ENCODE data around the gene MAP1S. TPM values are rescaled to one million over a fixed set of nuclear protein-coding genes. Genes with fewer than 3 reads are reported as not detected.

MAP1S gene
- total and polyA plus RNA-seq, 2 experiments from 2014 or later: 7.7 to 37.1 TPM

GRCh38 chr19:17737690-17738153 lies 18.4 kb downstream of the MAP1S start:
- no peak overlapping the region for H3K4me3 ChIP-seq
- no peaks in the 10 kb centered on the region for H3K27me3 ChIP-seq
- H3K4me2 ChIP-seq: no peak overlapping the region
- H3K9me2 ChIP-seq (replicated peaks; ENCODE audit: insufficient read depth): no peaks in the 10 kb centered on the region
- H3K36me3 ChIP-seq (replicated peaks; ENCODE audit: insufficient read depth, low read depth): no peaks in the 10 kb centered on the region
- H3K4me1 ChIP-seq (ENCODE audit: insufficient read depth): no peaks in the 10 kb centered on the region
- DNase-seq (ENCODE audit: low spot score): no peak
- H3K27ac ChIP-seq: no peak overlapping the region
- no peaks in the 10 kb centered on the region for H4K20me1 ChIP-seq (ENCODE audit: insufficient read depth, poor library complexity, severe bottlenecking)
- no peaks in the 10 kb centered on the region for H3K9me3 ChIP-seq (ENCODE audit: low read depth)
- H2AFZ ChIP-seq: no peak overlapping the region
- TF ChIP-seq EZH2 (IDR thresholded peaks at IDR 0.05; ENCODE audit: borderline replicate concordance) (no peak), CTCF (IDR thresholded peaks at IDR 0.05; ENCODE audit: poor library complexity) (no peak), EZH2phosphoT487 (IDR thresholded peaks at IDR 0.05; ENCODE audit: low read depth, severe bottlenecking, unreplicated experiment) (no peak)
- 87% methylated on average over 7 of the region's 7 CpGs for WGBS (ENCODE audit: low lambda C conversion rate, missing lambda C conversion rate)
- no peaks in the 10 kb centered on the region for H3K79me2 ChIP-seq

DNA sequence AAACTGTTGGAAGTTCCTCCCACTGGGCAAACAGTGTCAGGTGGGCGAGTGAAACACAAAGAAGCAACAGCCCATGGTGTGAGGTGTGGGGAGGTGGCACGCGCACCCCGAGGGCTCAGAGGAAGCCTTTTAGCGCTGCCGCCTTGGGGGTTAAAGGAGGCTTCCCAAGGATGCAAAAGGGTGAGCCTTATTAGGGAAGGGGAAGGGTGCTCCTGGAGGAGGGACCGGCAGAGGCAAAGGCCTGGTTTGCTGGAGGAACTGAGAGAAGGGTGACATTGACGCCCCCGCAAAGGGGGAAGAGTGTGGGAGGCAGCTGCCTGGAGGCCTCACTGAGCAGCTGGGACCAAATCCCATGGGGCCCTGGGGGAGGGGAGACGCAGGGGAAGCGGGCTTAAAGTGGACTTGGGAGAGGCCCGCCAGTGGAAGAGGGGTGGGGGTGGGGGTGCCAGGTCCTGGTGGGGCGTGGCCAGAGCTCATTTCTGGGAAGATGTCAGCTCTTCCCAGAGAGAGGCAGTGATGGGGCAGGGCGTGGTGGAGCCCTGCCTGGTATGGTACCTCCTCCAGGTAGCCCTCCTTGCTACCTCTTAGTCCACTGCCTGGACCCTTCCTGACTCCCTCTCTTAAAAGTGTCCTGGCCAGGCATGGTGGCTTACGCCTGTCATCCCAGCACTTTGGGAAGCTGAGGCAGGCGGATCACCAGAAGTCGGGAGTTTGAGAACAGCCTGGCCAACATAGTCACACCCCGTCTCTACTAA lies 20.0 kb downstream of the MAP1S start:
- H3K27ac ChIP-seq: no peak overlapping the region
- H3K9me2 ChIP-seq (replicated peaks; ENCODE audit: insufficient read depth): no peaks in the 10 kb centered on the region
- no peak for DNase-seq (ENCODE audit: low spot score)
- WGBS (ENCODE audit: low lambda C conversion rate, missing lambda C conversion rate): 89% methylated on average over 15 of the region's 18 CpGs
- no peaks in the 10 kb centered on the region for H3K27me3 ChIP-seq
- H3K4me3 ChIP-seq: no peak overlapping the region
- no peaks in the 10 kb centered on the region for H3K9me3 ChIP-seq (ENCODE audit: low read depth)
- no peaks in the 10 kb centered on the region for H3K79me2 ChIP-seq
- H2AFZ ChIP-seq: no peak overlapping the region
- no peaks in the 10 kb centered on the region for H3K4me1 ChIP-seq (ENCODE audit: insufficient read depth)
- no peak overlapping the region for H3K4me2 ChIP-seq
- H4K20me1 ChIP-seq (ENCODE audit: insufficient read depth, poor library complexity, severe bottlenecking): no peaks in the 10 kb centered on the region
- TF ChIP-seq EZH2 (IDR thresholded peaks at IDR 0.05; ENCODE audit: borderline replicate concordance): no peak
- no peak for TF ChIP-seq CTCF (IDR thresholded peaks at IDR 0.05; ENCODE audit: poor library complexity)
- H3K36me3 ChIP-seq (replicated peaks; ENCODE audit: insufficient read depth, low read depth): no peaks in the 10 kb centered on the region

- H3K79me2 ChIP-seq: no peaks in the 10 kb centered on the region
- WGBS (ENCODE audit: low lambda C conversion rate, missing lambda C conversion rate): 97% methylated on average over 2 of the region's 2 CpGs
- no peak overlapping the region for H3K4me3 ChIP-seq
- TF ChIP-seq EZH2 (IDR thresholded peaks at IDR 0.05; ENCODE audit: borderline replicate concordance) (no peak), EZH2phosphoT487 (IDR thresholded peaks at IDR 0.05; ENCODE audit: low read depth, severe bottlenecking, unreplicated experiment) (no peak), CTCF (IDR thresholded peaks at IDR 0.05; ENCODE audit: poor library complexity) (no peak)
- no peak overlapping the region for H3K27ac ChIP-seq
- DNase-seq (ENCODE audit: low spot score): no peak
- H3K36me3 ChIP-seq (replicated peaks; ENCODE audit: insufficient read depth, low read depth): no peaks in the 10 kb centered on the region
- no peaks in the 10 kb centered on the region for H4K20me1 ChIP-seq (ENCODE audit: insufficient read depth, poor library complexity, severe bottlenecking)
- H3K9me3 ChIP-seq (ENCODE audit: low read depth): no peaks in the 10 kb centered on the region
- no peaks in the 10 kb centered on the region for H3K27me3 ChIP-seq
- no peak overlapping the region for H3K4me2 ChIP-seq
- H3K4me1 ChIP-seq (ENCODE audit: insufficient read depth): no peaks in the 10 kb centered on the region
- no peaks in the 10 kb centered on the region for H3K9me2 ChIP-seq (replicated peaks; ENCODE audit: insufficient read depth)
- H2AFZ ChIP-seq: no peak overlapping the region
These were observed 22.2 kb downstream of the MAP1S start for GRCh38 chr19:17741456-17741855.
